ENCODE results near the gene TSEN15. TPM values are rescaled to one million over a fixed set of nuclear protein-coding genes. Genes with fewer than 3 reads are reported as not detected.
A peak's percentile ranks its signal among the peaks of the same experiment; 100 is the strongest.

TSEN15 gene
- total and polyA plus RNA-seq, 9 of the 15 experiments (the other 6 are each of a cell fraction or from before 2014, with no cell fraction given) = 25.6 to 121 (median 91.3) TPM

DNA sequence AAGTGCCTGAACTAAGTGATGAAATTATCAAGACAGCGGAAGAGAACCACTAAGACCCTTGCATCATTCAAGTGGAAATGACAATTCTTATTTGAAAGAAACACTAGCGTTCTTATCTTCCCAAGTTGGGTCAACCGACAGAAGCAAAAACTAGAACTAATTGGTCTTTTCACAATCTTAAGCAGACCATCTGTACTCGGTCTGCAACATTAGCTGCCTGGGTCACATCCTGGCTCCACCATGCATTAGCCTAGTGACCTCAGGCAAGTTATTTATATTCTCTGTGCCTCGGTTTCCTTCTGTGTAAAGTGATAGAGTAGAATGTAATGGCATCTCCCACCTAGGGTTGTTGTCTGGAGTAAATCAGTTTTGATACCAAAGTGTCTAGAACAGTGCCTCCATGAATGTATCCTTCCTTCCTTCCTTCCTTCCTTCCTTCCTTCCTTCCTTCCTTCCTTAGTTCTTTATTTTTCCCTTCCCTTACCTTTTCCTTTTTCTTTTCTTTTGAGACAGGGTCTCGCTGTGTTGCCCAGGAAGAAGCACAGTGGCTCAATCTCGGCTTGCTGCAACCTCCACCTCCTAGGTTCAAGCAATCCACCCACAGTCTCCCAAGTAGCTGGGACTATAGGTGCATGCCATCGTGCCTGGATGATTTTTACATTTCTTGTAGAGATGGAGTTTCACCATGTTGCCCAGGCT lies 20.0 kb upstream of the TSEN15 start (continued):
- 0 out of 2 replicates have a peak, but pooled peaks have one; percentile 35 for TF ChIP-seq PTTG1 (tag; IDR thresholded peaks at IDR 0.05; ENCODE audit: low read depth)
- peak; percentile 60 for TF ChIP-seq MECOM (CRISPR knock-in tag; IDR thresholded peaks at IDR 0.05)
- TF ChIP-seq BRD4 (IDR thresholded peaks at IDR 0.05) = no peak
- no peak for TF ChIP-seq ZNF263 (CRISPR knock-in tag; IDR thresholded peaks at IDR 0.05; ENCODE audit: borderline replicate concordance)
- TF ChIP-seq, protein P1, sequence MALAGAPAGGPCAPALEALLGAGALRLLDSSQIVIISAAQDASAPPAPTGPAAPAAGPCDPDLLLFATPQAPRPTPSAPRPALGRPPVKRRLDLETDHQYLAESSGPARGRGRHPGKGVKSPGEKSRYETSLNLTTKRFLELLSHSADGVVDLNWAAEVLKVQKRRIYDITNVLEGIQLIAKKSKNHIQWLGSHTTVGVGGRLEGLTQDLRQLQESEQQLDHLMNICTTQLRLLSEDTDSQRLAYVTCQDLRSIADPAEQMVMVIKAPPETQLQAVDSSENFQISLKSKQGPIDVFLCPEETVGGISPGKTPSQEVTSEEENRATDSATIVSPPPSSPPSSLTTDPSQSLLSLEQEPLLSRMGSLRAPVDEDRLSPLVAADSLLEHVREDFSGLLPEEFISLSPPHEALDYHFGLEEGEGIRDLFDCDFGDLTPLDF (CRISPR knock-in tag; IDR thresholded peaks at IDR 0.05) = no peak
- no peak; a peak in 1 of 4 replicates for TF ChIP-seq TEAD1 (CRISPR knock-in tag; IDR thresholded peaks at IDR 0.05)
- TF ChIP-seq ELF2 (CRISPR knock-in tag; IDR thresholded peaks at IDR 0.05) = no peak
- TF ChIP-seq, protein P2, sequence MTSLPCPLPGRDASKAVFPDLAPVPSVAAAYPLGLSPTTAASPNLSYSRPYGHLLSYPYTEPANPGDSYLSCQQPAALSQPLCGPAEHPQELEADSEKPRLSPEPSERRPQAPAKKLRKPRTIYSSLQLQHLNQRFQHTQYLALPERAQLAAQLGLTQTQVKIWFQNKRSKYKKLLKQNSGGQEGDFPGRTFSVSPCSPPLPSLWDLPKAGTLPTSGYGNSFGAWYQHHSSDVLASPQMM (CRISPR knock-in tag; IDR thresholded peaks at IDR 0.05) = no peak
- no peak for TF ChIP-seq ZNF165 (CRISPR knock-in tag; IDR thresholded peaks at IDR 0.05; ENCODE audit: borderline replicate concordance)
- TF ChIP-seq, protein P3, sequence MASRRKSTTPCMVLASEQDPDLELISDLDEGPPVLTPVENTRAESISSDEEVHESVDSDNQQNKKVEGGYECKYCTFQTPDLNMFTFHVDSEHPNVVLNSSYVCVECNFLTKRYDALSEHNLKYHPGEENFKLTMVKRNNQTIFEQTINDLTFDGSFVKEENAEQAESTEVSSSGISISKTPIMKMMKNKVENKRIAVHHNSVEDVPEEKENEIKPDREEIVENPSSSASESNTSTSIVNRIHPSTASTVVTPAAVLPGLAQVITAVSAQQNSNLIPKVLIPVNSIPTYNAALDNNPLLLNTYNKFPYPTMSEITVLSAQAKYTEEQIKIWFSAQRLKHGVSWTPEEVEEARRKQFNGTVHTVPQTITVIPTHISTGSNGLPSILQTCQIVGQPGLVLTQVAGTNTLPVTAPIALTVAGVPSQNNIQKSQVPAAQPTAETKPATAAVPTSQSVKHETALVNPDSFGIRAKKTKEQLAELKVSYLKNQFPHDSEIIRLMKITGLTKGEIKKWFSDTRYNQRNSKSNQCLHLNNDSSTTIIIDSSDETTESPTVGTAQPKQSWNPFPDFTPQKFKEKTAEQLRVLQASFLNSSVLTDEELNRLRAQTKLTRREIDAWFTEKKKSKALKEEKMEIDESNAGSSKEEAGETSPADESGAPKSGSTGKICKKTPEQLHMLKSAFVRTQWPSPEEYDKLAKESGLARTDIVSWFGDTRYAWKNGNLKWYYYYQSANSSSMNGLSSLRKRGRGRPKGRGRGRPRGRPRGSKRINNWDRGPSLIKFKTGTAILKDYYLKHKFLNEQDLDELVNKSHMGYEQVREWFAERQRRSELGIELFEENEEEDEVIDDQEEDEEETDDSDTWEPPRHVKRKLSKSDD (conservative IDR thresholded peaks at IDR 0.05; ENCODE audit: low read length) = no peak
- no peak for TF ChIP-seq SRSF9 (IDR thresholded peaks at IDR 0.05; ENCODE audit: borderline replicate concordance, low read depth, low read length)
- no peak for TF ChIP-seq ADNP (tag; IDR thresholded peaks at IDR 0.05)
- no peak for TF ChIP-seq ILK (tag; IDR thresholded peaks at IDR 0.05; ENCODE audit: borderline replicate concordance, low read depth)
- TF ChIP-seq MTA1 (IDR thresholded peaks at IDR 0.05; ENCODE audit: borderline replicate concordance) = peak; percentile 86
- no peak for TF ChIP-seq POU5F1 (IDR thresholded peaks at IDR 0.05; ENCODE audit: borderline replicate concordance, low read depth, low read length, partially characterized antibody)
- TF ChIP-seq, protein P4, sequence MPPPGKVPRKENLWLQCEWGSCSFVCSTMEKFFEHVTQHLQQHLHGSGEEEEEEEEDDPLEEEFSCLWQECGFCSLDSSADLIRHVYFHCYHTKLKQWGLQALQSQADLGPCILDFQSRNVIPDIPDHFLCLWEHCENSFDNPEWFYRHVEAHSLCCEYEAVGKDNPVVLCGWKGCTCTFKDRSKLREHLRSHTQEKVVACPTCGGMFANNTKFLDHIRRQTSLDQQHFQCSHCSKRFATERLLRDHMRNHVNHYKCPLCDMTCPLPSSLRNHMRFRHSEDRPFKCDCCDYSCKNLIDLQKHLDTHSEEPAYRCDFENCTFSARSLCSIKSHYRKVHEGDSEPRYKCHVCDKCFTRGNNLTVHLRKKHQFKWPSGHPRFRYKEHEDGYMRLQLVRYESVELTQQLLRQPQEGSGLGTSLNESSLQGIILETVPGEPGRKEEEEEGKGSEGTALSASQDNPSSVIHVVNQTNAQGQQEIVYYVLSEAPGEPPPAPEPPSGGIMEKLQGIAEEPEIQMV (tag; conservative IDR thresholded peaks at IDR 0.05; ENCODE audit: low read depth) = peak; percentile 58
- no peak for TF ChIP-seq NCOA4 (IDR thresholded peaks at IDR 0.05; ENCODE audit: partially characterized antibody)

Data from K562 (cell line).